H1 (cell line): ENCODE results near the gene DSTN. TPM values are rescaled to one million over a fixed set of nuclear protein-coding genes. Genes with fewer than 3 reads are reported as not detected.

Experiments used
- CTCF ChIA-PET: fragments of 300-600 bp; sonication (Branson Sonifier 250); formaldehyde crosslinking; loops from one replicate; lab custom pipeline; 2021; ENCODE audit not compliant: partially characterized antibody; lab: Charles Lee
- POLR2A ChIA-PET: fragments of 300-600 bp; sonication (Branson Sonifier 250); formaldehyde crosslinking; loops from one replicate; lab custom pipeline; 2021; ENCODE audit warnings: inconsistent platforms; ENCODE audit not compliant: partially characterized antibody; lab: Charles Lee
- DNase-seq, 2 experiments: peaks; one replicate each; pipeline versions ENCODE4 v3.0.0 to v3.0.0-alpha.2; 2010 to 2022; ENCODE audit warnings: low spot score in 2 of 2, low read depth in 1 of 2, mixed read lengths in 1 of 2
- FAIRE-seq: peaks from 2 replicates; lab custom pipeline; 2011; peaks lifted over from hg19 to GRCh38; lab: Jason Lieb, UNC
- H2AFZ ChIP-seq: 2 replicates; pipeline ENCODE4 v1.8.1; 2012; ENCODE audit warnings: low read length, inconsistent platforms
- H2AK5ac ChIP-seq: 2 replicates; pipeline ENCODE4 v1.6.1; 2013; ENCODE audit warnings: low read depth, low read length
- H2BK120ac ChIP-seq: replicated peaks from 2 replicates; pipeline ENCODE3; 2013; ENCODE audit warnings: low read depth, low read length, inconsistent platforms
- H2BK12ac ChIP-seq: 2 replicates; pipeline ENCODE4 v1.6.1; 2013; ENCODE audit warnings: low read depth, low read length
- H2BK15ac ChIP-seq: 2 replicates; pipeline ENCODE4 v1.6.1; 2013; ENCODE audit warnings: low read length
- H2BK20ac ChIP-seq: 2 replicates; pipeline ENCODE4 v1.6.1; 2013; ENCODE audit warnings: low read length
- H2BK5ac ChIP-seq: 2 replicates; pipeline ENCODE4 v1.6.1; 2013; ENCODE audit warnings: low read depth, low read length
- H3K14ac ChIP-seq: 2 replicates; pipeline ENCODE4 v1.6.1; 2013; ENCODE audit warnings: inconsistent platforms; ENCODE audit not compliant: insufficient read length
- H3K18ac ChIP-seq: 2 replicates; pipeline ENCODE4 v1.6.1; 2013; ENCODE audit warnings: low read length; ENCODE audit errors: extremely low read depth
- H3K23ac ChIP-seq: 2 replicates; pipeline ENCODE4 v1.6.1; 2013; ENCODE audit warnings: inconsistent platforms; ENCODE audit not compliant: insufficient read length
- H3K23me2 ChIP-seq: 2 replicates; pipeline ENCODE4 v1.6.1; 2013; ENCODE audit warnings: low read depth, low read length
- H3K27ac ChIP-seq: 2 replicates; pipeline ENCODE4 v1.6.1; 2011; ENCODE audit warnings: low read depth, low read length, inconsistent platforms
- H3K27me3 ChIP-seq, 4 experiments: replicated peaks in 1 of 4; 1 replicate in 1 of 4; 2 replicates in 3 of 4; pipeline versions ENCODE4 v1.6.1 to v1.8.1; 2011 to 2013; ENCODE audit warnings: low read length in 3 of 4, mild to moderate bottlenecking in 3 of 4, inconsistent platforms in 2 of 4, mixed read lengths in 2 of 4, moderate library complexity in 1 of 4; ENCODE audit not compliant: control insufficient read depth in 3 of 4, insufficient read depth in 3 of 4; ENCODE audit errors: extremely low read depth in 1 of 4
- H3K36me3 ChIP-seq, 4 experiments: 2 replicates each; pipeline versions ENCODE4 v1.6.1 to v1.8.1; 2011 to 2013; ENCODE audit warnings: mild to moderate bottlenecking in 4 of 4, low read length in 3 of 4, moderate library complexity in 2 of 4, control low read depth in 1 of 4, inconsistent platforms in 1 of 4; ENCODE audit not compliant: insufficient read depth in 4 of 4, control insufficient read depth in 2 of 4
- H3K4ac ChIP-seq: replicated peaks from 2 replicates; pipeline ENCODE3; 2013; ENCODE audit warnings: low read length, low read depth, mixed read lengths, inconsistent platforms; ENCODE audit not compliant: insufficient read length
- H3K4me1 ChIP-seq, 4 experiments: replicated peaks in 1 of 4; 1 replicate in 1 of 4; 2 replicates in 3 of 4; pipeline versions ENCODE4 v1.6.1 to v1.8.1; 2011 to 2013; ENCODE audit warnings: low read length in 3 of 4, inconsistent platforms in 2 of 4, mixed read lengths in 1 of 4; ENCODE audit not compliant: insufficient read depth in 4 of 4, control insufficient read depth in 3 of 4
- H3K4me2 ChIP-seq, 2 experiments: 2 replicates each; pipeline versions ENCODE4 v1.6.1 to v1.8.1; 2011 to 2013; ENCODE audit warnings: low read depth in 2 of 2, low read length in 2 of 2, control low read depth in 1 of 2, inconsistent platforms in 1 of 2, mild to moderate bottlenecking in 1 of 2; ENCODE audit not compliant: insufficient read depth in 1 of 2
- H3K4me3 ChIP-seq, 4 experiments: fragments of 200-600, 300-600 bp in 1 of 4; sonication (generic), shearing (Covaris generic), sonication (Bioruptor Twin) in 1 of 4; 2 replicates each; pipeline versions ENCODE4 v1.5.1 to v1.8.1; 2011 to 2016; ENCODE audit warnings: low read length in 4 of 4, low read depth in 3 of 4, control low read depth in 2 of 4, inconsistent platforms in 2 of 4, mild to moderate bottlenecking in 2 of 4, mixed read lengths in 1 of 4, moderate library complexity in 1 of 4; ENCODE audit not compliant: insufficient read depth in 2 of 4; ENCODE audit errors: extremely low read depth in 1 of 4
- H3K56ac ChIP-seq: replicated peaks from 2 replicates; pipeline ENCODE3; 2013; ENCODE audit warnings: low read depth, mild to moderate bottlenecking, mixed read lengths, low read length, inconsistent platforms; ENCODE audit not compliant: insufficient read length
- H3K79me1 ChIP-seq: 2 replicates; pipeline ENCODE4 v1.6.1; 2013; ENCODE audit warnings: low read depth, low read length, control low read depth
- H3K79me2 ChIP-seq, 2 experiments: 2 replicates each; pipeline versions ENCODE4 v1.6.1 to v1.8.1; 2012 to 2013; ENCODE audit warnings: low read length in 2 of 2, mild to moderate bottlenecking in 2 of 2, inconsistent platforms in 1 of 2; ENCODE audit not compliant: insufficient read depth in 2 of 2, control insufficient read depth in 1 of 2
- H3K9ac ChIP-seq, 4 experiments: replicated peaks in 1 of 4; 1 replicate in 1 of 4; 2 replicates in 3 of 4; pipeline versions ENCODE4 v1.6.1 to v1.8.1; 2011 to 2013; ENCODE audit warnings: low read depth in 3 of 4, low read length in 3 of 4, control low read depth in 2 of 4, mild to moderate bottlenecking in 2 of 4, moderate library complexity in 2 of 4, inconsistent platforms in 1 of 4; ENCODE audit errors: extremely low read depth in 1 of 4
- H3K9me3 ChIP-seq, 2 experiments: 2 replicates each; pipeline versions ENCODE4 v1.6.1 to v1.8.1; 2012 to 2013; ENCODE audit warnings: mild to moderate bottlenecking in 2 of 2, moderate library complexity in 2 of 2, control low read depth in 1 of 2, inconsistent platforms in 1 of 2, low read depth in 1 of 2, low read length in 1 of 2, mixed read lengths in 1 of 2; ENCODE audit not compliant: insufficient read depth in 2 of 2
- H4K20me1 ChIP-seq, 2 experiments: replicated peaks in 1 of 2; 2 replicates each; pipeline versions ENCODE3 to v1.8.1; 2011 to 2013; ENCODE audit warnings: inconsistent platforms in 2 of 2, low read length in 2 of 2, mild to moderate bottlenecking in 1 of 2; ENCODE audit not compliant: insufficient read depth in 2 of 2, control insufficient read depth in 1 of 2
- H4K5ac ChIP-seq: 2 replicates; pipeline ENCODE4 v1.6.1; 2013; ENCODE audit warnings: low read length, low read depth, mixed read lengths, inconsistent platforms; ENCODE audit not compliant: insufficient read length
- H4K8ac ChIP-seq: 2 replicates; pipeline ENCODE4 v1.8.0; 2013; ENCODE audit warnings: mild to moderate bottlenecking, moderate library complexity, low read length, inconsistent platforms; ENCODE audit not compliant: insufficient read depth; ENCODE audit errors: extremely low read depth
- H4K91ac ChIP-seq: replicated peaks from 2 replicates; pipeline ENCODE3; 2013; ENCODE audit warnings: low read length, mixed read lengths, inconsistent platforms; ENCODE audit not compliant: insufficient read length
- BCL11A ChIP-seq, 2 experiments: IDR thresholded peaks; one replicate each; pipeline ENCODE4 v1.6.1; 2011; ENCODE audit warnings: low read depth in 2 of 2, low read length in 2 of 2, mild to moderate bottlenecking in 2 of 2
- MAFK ChIP-seq: IDR thresholded peaks from 2 replicates; pipeline ENCODE4 v1.6.1; 2012; ENCODE audit warnings: low read depth, mild to moderate bottlenecking, improper control_type of control experiment, low read length
- WGBS, 2 experiments: shearing (Covaris generic) in 1 of 2; methylation state at CpG; one replicate each; pipeline versions ENCODE4 v1.1.6 to v1.1.7; 2013 to 2015; ENCODE audit warnings: low lambda C conversion rate in 2 of 2, mixed read lengths in 2 of 2, inconsistent platforms in 1 of 2, low coverage in 1 of 2, missing lambda C conversion rate in 1 of 2; ENCODE audit not compliant: insufficient replicate concordance in 2 of 2, insufficient coverage in 1 of 2, insufficient read length in 1 of 2; ENCODE audit errors: extremely low coverage in 1 of 2, missing lambda C conversion rate in 1 of 2; 5-methylcytosine and 5-hydroxymethylcytosine counted together
- polyA plus RNA-seq, 7 experiments: library from polyadenylated mRNA; depleted of rRNA in 3 of 7; stranded (reverse) in 5 of 7; unstranded in 2 of 7; fragments of >200 nt in 5 of 7; fragments of 200-250 nt in 2 of 7; gene quantifications; 1 replicate in 5 of 7; 2 replicates in 1 of 7; 4 replicates in 1 of 7; pipeline versions ENCODE4 v1.2.1 to v1.2.3, GENCODE V29; 2011 to 2013; ENCODE audit warnings: missing spikeins in 2 of 7, mixed read lengths in 2 of 7
- total RNA-seq: library from RNA; stranded (reverse); fragmentation: NEBNext Ultra II Directional; extraction: Animal tissue kit (Norgen Biotek cat#: 25700); gene quantifications from 2 replicates; pipeline ENCODE4 v1.2.1, GENCODE V29; 2021

Gene DSTN
- total and polyA plus RNA-seq, 2 of the 8 experiments (the other 6 are each of a cell fraction or from before 2014, with no cell fraction given) = 43.3 to 208 TPM

DNA sequence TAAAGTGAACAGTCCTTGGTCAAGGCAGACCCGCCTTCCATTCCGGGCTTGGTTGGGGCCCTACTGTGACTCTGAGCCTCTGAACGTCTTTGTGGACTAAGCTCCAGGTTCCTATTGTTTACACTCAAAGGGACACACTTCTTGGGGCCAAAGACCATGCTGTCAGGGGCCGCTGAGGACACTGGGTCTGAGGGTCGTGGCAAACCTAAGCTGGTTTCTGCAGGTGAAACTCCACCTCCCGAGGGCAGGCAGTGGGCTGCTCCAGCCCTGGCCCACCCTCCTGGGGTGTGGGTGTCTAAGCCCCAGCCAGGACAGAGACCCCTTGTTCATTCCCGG lies 43.1 kb downstream of the DSTN start:
- no peak overlapping the region for H3K56ac ChIP-seq
- POLR2A ChIA-PET = interaction anchor here (0.6 to 1.4 kb wide), 7 partner anchors 17 to 82 kb away, joined by 3 to 7 read pairs (median 3); partner anchors contain the start of genes BFSP1, DSTN and RRBP1
- no peak overlapping the region for H3K18ac ChIP-seq
- H2BK15ac ChIP-seq = no peak overlapping the region
- FAIRE-seq = no peak
- no peaks in the 10 kb centered on the region for H3K23me2 ChIP-seq
- no peak overlapping the region for H2BK120ac ChIP-seq
- no peaks in the 10 kb centered on the region for H3K27me3 ChIP-seq
- TF ChIP-seq BCL11A (IDR thresholded peaks at IDR 0.05; ENCODE audit: low read depth in 2 of 2, low read length in 2 of 2) (no peak), MAFK (no peak)
- H4K20me1 ChIP-seq = peaks cover 2 to 5% of the 10 kb centered on the region in 2 experiments
- CTCF ChIA-PET = interaction anchor here (0.8 to 10.0 kb wide), 10 partner anchors 11 to 326 kb away, joined by 3 to 95 read pairs (median 3); partner anchors contain the start of gene DSTN
- WGBS, 2 experiments = 94% methylated on average over 7 of the region's 7 CpGs; no CpG with 5 or more reads in 1 of the 2 experiments
- no peak overlapping the region for H2BK12ac ChIP-seq
- H3K27ac ChIP-seq = no peak overlapping the region
- no peaks in the 10 kb centered on the region for H3K79me2 ChIP-seq
- no peak overlapping the region for H3K4me3 ChIP-seq
- peaks cover 0 to 8% (median 1%) of the 10 kb centered on the region in 4 experiments; a peak in 3 of 7 replicates for H3K4me1 ChIP-seq
- peaks cover 0 to 14% (median 5%) of the 10 kb centered on the region in 4 experiments; a peak in 6 of 8 replicates for H3K36me3 ChIP-seq
- no peak overlapping the region for H4K91ac ChIP-seq
- no peak overlapping the region for H4K8ac ChIP-seq
- no peak overlapping the region for H3K4me2 ChIP-seq
- peak overlapping the region; percentile 66; the same call in 1 of the 2 replicates for H2BK5ac ChIP-seq
- H3K4ac ChIP-seq = no peak overlapping the region
- no peak overlapping the region for H3K14ac ChIP-seq
- H2AK5ac ChIP-seq = no peak overlapping the region
- no peak overlapping the region for H3K23ac ChIP-seq
- no peak overlapping the region for H3K9ac ChIP-seq
- H2AFZ ChIP-seq = no peak overlapping the region
- H2BK20ac ChIP-seq = no peak overlapping the region
- no peak for DNase-seq
- H3K9me3 ChIP-seq = no peaks in the 10 kb centered on the region
- no peak overlapping the region for H4K5ac ChIP-seq
- peaks cover 3% of the 10 kb centered on the region; the same call in 1 of the 2 replicates for H3K79me1 ChIP-seq
